HepG2 (cell line): ENCODE results near the gene RHBDD3. TPM values are rescaled to one million over a fixed set of nuclear protein-coding genes. Genes with fewer than 3 reads are reported as not detected.
A peak's percentile ranks its signal among the peaks of the same experiment; 100 is the strongest.

Experiments used
- DMTF1 ChIP-seq: sonication (generic); formaldehyde crosslinking; IDR thresholded peaks from 2 replicates; pipeline ENCODE4 v1.4.0; 2020; ENCODE audit warnings: mild to moderate bottlenecking, missing genetic modification reagents
- FOXK1 ChIP-seq: sonication (generic); formaldehyde crosslinking; IDR thresholded peaks from 2 replicates; pipeline ENCODE4 v1.4.0; 2020; ENCODE audit warnings: low read depth, missing genetic modification reagents, borderline replicate concordance
- JDP2 ChIP-seq: sonication (generic); formaldehyde crosslinking; IDR thresholded peaks from 2 replicates; pipeline ENCODE4 v1.8.1; 2022; ENCODE audit warnings: missing genetic modification reagents, borderline replicate concordance
- KIAA2018 ChIP-seq: sonication (generic); formaldehyde crosslinking; IDR thresholded peaks from 2 replicates; pipeline ENCODE4 v1.5.0; 2020; ENCODE audit warnings: mild to moderate bottlenecking, missing genetic modification reagents, borderline replicate concordance
- MIER2 ChIP-seq: IDR thresholded peaks from 2 replicates; pipeline ENCODE4 v1.6.1; 2016; ENCODE audit warnings: missing biosample characterization, missing genetic modification reagents
- RARA ChIP-seq: IDR thresholded peaks from 2 replicates; pipeline ENCODE4 v1.6.1; 2016; ENCODE audit warnings: missing genetic modification reagents, missing compliant biosample characterization
- SAP130 ChIP-seq: IDR thresholded peaks from 2 replicates; pipeline ENCODE4 v1.6.1; 2016; ENCODE audit warnings: low read depth
- USF2 ChIP-seq, 2 experiments: sonication (generic) in 1 of 2; formaldehyde crosslinking in 1 of 2; IDR thresholded peaks; 2 replicates each; pipeline versions ENCODE4 v1.5.1 to v1.6.1; 2011 to 2020; ENCODE audit warnings: borderline replicate concordance in 1 of 2, low read depth in 1 of 2, low read length in 1 of 2, mild to moderate bottlenecking in 1 of 2, missing genetic modification reagents in 1 of 2, moderate library complexity in 1 of 2
- YY1 ChIP-seq: IDR thresholded peaks from 2 replicates; pipeline ENCODE4 v1.6.1; 2011; ENCODE audit warnings: low read length, low read depth, moderate library complexity, mild to moderate bottlenecking; ENCODE audit not compliant: insufficient read depth, insufficient replicate concordance
- ZFP90 ChIP-seq: sonication (generic); formaldehyde crosslinking; IDR thresholded peaks from 2 replicates; pipeline ENCODE4 v1.8.0; 2022; ENCODE audit warnings: missing genetic modification reagents, mild to moderate bottlenecking, inconsistent platforms, borderline replicate concordance
- ZNF143 ChIP-seq: sonication (generic); formaldehyde crosslinking; IDR thresholded peaks from 2 replicates; pipeline ENCODE4 v1.4.0; 2020; ENCODE audit warnings: missing genetic modification reagents
- ZNF484 ChIP-seq: sonication (generic); formaldehyde crosslinking; IDR thresholded peaks from 2 replicates; pipeline ENCODE4 v1.5.1; 2020; ENCODE audit warnings: mild to moderate bottlenecking, low read depth, missing genetic modification reagents, borderline replicate concordance
- ZNF558 ChIP-seq: sonication (generic); formaldehyde crosslinking; IDR thresholded peaks from 2 replicates; pipeline ENCODE4 v1.9.0; 2022; ENCODE audit warnings: mild to moderate bottlenecking, missing genetic modification reagents, borderline replicate concordance
- ZNF598 ChIP-seq: sonication (generic); formaldehyde crosslinking; IDR thresholded peaks from 2 replicates; pipeline ENCODE4 v1.5.1; 2020; ENCODE audit warnings: mild to moderate bottlenecking, missing genetic modification reagents, borderline replicate concordance
- polyA plus RNA-seq, 8 experiments: library from polyadenylated mRNA; depleted of rRNA in 3 of 8; stranded (reverse) in 7 of 8; unstranded in 1 of 8; fragments of >200 nt; fragmentation: Illumina TruSeq in 4 of 8; extraction: Trizol in 4 of 8; gene quantifications; 2 replicates each; pipeline versions ENCODE4 v1.2.1 to v1.2.3, GENCODE V29; 2011 to 2016; ENCODE audit warnings: low read depth in 4 of 8, missing spikeins in 1 of 8, mixed read lengths in 1 of 8; ENCODE audit not compliant: insufficient read depth in 1 of 8
- total RNA-seq, 5 experiments: library from RNA; depleted of rRNA; stranded (reverse); fragments of >200 nt; fragmentation: Illumina TruSeq; extraction: Trizol; gene quantifications; 2 replicates each; pipeline ENCODE4 v1.2.3, GENCODE V29; 2016; ENCODE audit warnings: low read depth in 1 of 5

RHBDD3 gene
- total and polyA plus RNA-seq, 2 of the 13 experiments (the other 11 are each of a cell fraction or from before 2014, with no cell fraction given), result 12.1 to 26.7 TPM

GRCh38 chr22:29306175-29306834 lies 38.5 kb upstream of the RHBDD3 start, which contains the start of gene GAS2L1 (continued):
- TF ChIP-seq YY1 (peak; percentile 81), RARA (CRISPR knock-in tag) (no peak), USF2 (IDR thresholded peaks at IDR 0.05; ENCODE audit: low read depth, low read length) (no peak), USF2 (CRISPR knock-in tag; IDR thresholded peaks at IDR 0.05; ENCODE audit: borderline replicate concordance) (no peak), MIER2 (CRISPR knock-in tag) (0 out of 2 replicates have a peak, but pooled peaks have one; percentile 15), ZNF143 (CRISPR knock-in tag) (no peak), ZNF558 (CRISPR knock-in tag) (no peak), KIAA2018 (CRISPR knock-in tag) (no peak), ZFP90 (CRISPR knock-in tag) (peak; percentile 51; the same call in 1 of the 2 replicates), DMTF1 (CRISPR knock-in tag) (no peak), ZNF598 (no peak), ZNF484 (CRISPR knock-in tag) (no peak), FOXK1 (CRISPR knock-in tag) (no peak), JDP2 (CRISPR knock-in tag) (no peak), SAP130 (CRISPR knock-in tag) (peak; percentile 55)
